ENCODE data around the gene PHLPP2.

DNA sequence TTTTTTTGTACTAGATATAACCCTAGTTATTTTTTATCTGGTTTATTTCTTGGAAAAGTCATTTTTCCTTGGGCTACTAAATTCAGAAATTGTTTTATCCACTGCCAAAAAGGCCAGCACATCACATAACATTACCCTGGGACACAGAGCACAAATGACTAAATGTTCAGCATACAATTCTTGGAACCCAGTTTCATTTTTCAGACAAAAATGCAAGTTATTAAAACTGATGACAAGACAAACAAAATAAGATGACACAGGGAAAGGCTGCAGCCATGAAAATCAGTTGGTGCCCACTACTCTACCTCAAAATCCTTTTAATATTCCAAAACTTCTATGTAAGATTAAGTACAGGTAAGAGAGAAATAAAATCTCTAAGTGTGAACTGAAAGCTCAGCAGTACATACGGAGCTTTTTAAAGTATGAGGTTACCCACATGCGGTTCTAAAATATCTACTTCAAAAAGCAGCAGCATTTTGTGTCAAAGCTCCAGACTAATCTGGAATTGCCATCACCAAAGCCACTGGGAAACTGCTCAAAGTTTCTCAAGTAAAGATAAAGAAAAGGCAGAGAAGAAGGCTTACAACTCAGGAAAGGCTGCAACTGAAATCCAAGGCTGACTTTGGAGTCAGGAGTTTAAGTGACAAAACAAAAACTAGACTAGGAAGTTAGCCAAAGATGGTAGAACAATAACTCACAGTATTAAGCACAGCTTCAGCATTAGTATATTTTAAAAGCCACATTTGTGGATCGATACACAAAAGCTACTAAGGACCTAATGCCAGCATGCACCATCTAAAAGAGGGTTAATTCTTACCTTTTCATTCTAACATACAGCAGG is 42.8 kb upstream of the PHLPP2 start:
- TF ChIP-seq, protein P1, sequence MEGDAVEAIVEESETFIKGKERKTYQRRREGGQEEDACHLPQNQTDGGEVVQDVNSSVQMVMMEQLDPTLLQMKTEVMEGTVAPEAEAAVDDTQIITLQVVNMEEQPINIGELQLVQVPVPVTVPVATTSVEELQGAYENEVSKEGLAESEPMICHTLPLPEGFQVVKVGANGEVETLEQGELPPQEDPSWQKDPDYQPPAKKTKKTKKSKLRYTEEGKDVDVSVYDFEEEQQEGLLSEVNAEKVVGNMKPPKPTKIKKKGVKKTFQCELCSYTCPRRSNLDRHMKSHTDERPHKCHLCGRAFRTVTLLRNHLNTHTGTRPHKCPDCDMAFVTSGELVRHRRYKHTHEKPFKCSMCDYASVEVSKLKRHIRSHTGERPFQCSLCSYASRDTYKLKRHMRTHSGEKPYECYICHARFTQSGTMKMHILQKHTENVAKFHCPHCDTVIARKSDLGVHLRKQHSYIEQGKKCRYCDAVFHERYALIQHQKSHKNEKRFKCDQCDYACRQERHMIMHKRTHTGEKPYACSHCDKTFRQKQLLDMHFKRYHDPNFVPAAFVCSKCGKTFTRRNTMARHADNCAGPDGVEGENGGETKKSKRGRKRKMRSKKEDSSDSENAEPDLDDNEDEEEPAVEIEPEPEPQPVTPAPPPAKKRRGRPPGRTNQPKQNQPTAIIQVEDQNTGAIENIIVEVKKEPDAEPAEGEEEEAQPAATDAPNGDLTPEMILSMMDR (IDR thresholded peaks at IDR 0.05): no peak
- TF ChIP-seq SIN3A (IDR thresholded peaks at IDR 0.05; ENCODE audit: borderline replicate concordance, insufficient read depth, low read depth, low read length) (no peak), POLR2AphosphoS5 (IDR thresholded peaks at IDR 0.05; ENCODE audit: low read depth, low read length) (no peak)
- TF ChIP-seq, protein P2, sequence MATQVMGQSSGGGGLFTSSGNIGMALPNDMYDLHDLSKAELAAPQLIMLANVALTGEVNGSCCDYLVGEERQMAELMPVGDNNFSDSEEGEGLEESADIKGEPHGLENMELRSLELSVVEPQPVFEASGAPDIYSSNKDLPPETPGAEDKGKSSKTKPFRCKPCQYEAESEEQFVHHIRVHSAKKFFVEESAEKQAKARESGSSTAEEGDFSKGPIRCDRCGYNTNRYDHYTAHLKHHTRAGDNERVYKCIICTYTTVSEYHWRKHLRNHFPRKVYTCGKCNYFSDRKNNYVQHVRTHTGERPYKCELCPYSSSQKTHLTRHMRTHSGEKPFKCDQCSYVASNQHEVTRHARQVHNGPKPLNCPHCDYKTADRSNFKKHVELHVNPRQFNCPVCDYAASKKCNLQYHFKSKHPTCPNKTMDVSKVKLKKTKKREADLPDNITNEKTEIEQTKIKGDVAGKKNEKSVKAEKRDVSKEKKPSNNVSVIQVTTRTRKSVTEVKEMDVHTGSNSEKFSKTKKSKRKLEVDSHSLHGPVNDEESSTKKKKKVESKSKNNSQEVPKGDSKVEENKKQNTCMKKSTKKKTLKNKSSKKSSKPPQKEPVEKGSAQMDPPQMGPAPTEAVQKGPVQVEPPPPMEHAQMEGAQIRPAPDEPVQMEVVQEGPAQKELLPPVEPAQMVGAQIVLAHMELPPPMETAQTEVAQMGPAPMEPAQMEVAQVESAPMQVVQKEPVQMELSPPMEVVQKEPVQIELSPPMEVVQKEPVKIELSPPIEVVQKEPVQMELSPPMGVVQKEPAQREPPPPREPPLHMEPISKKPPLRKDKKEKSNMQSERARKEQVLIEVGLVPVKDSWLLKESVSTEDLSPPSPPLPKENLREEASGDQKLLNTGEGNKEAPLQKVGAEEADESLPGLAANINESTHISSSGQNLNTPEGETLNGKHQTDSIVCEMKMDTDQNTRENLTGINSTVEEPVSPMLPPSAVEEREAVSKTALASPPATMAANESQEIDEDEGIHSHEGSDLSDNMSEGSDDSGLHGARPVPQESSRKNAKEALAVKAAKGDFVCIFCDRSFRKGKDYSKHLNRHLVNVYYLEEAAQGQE (IDR thresholded peaks at IDR 0.05; ENCODE audit: insufficient read depth in 1 of 2, low read depth in 2 of 2, low read length in 1 of 2): no peak

All from Panc1 (cell line).